ENCODE measurements around the gene WNT11.

GRCh38 chr11:76238551-76238950, 32.2 kb upstream of the WNT11 start:
- TF ChIP-seq SIN3A (IDR thresholded peaks at IDR 0.05; ENCODE audit: borderline replicate concordance, insufficient read depth, low read length) (no peak), REST (IDR thresholded peaks at IDR 0.05; ENCODE audit: insufficient read depth in 1 of 2, low read depth in 2 of 2, low read length in 2 of 2) (no peak)

Data from PFSK-1 (cell line).